ENCODE results near the gene MOV10.

MOV10 gene

GRCh38 chr1:112672009-112672408 is 2.5 kb upstream of the MOV10 start:
- DNase-seq = no peak
- in situ Hi-C loops (cut with HindIII; ENCODE audit: low pct_ligation_motif_present, low pct_unique_long_range_greater_than_20kb, low sequenced_read_pairs) = no loop called here

- no peak for DNase-seq
Observed at GRCh38 chr1:112672842-112673241, 1.6 kb upstream of the MOV10 start.

GRCh38 chr1:112673592-112674439 is 643 bp upstream of the MOV10 start:
- in situ Hi-C loops (cut with HindIII; ENCODE audit: low pct_ligation_motif_present, low pct_unique_long_range_greater_than_20kb, low sequenced_read_pairs) = no loop called here
- peak; percentile 58 for DNase-seq

More at GRCh38 chr1:112672842-112673241, 1.6 kb upstream of the MOV10 start:
- in situ Hi-C loops (cut with HindIII; ENCODE audit: low pct_ligation_motif_present, low pct_unique_long_range_greater_than_20kb, low sequenced_read_pairs) = no loop called here

GRCh38 chr1:112674986-112675727 is 698 bp downstream of the MOV10 start:
- in situ Hi-C loops (cut with HindIII; ENCODE audit: low pct_ligation_motif_present, low pct_unique_long_range_greater_than_20kb, low sequenced_read_pairs) = no loop called here
- DNase-seq = peak; percentile 28

GRCh38 chr1:112675728-112676381 is 1.4 kb downstream of the MOV10 start:
- in situ Hi-C loops (cut with HindIII; ENCODE audit: low pct_ligation_motif_present, low pct_unique_long_range_greater_than_20kb, low sequenced_read_pairs) = no loop called here

GRCh38 chr1:112676543-112676942 is 2.1 kb downstream of the MOV10 start:
- DNase-seq = no peak
- in situ Hi-C loops (cut with HindIII; ENCODE audit: low pct_ligation_motif_present, low pct_unique_long_range_greater_than_20kb, low sequenced_read_pairs) = no loop called here

More at GRCh38 chr1:112675728-112676381, 1.4 kb downstream of the MOV10 start:
- DNase-seq = no peak

- no peak for DNase-seq
- in situ Hi-C loops (cut with HindIII; ENCODE audit: low pct_ligation_motif_present, low pct_unique_long_range_greater_than_20kb, low sequenced_read_pairs) = no loop called here
Observed at GRCh38 chr1:112677501-112677900, 3.0 kb downstream of the MOV10 start.

- in situ Hi-C loops (cut with HindIII; ENCODE audit: low pct_ligation_motif_present, low pct_unique_long_range_greater_than_20kb, low sequenced_read_pairs) = no loop called here
- DNase-seq = no peak
Observed at GRCh38 chr1:112678605-112679004, 4.1 kb downstream of the MOV10 start.

- in situ Hi-C loops (cut with HindIII; ENCODE audit: low pct_ligation_motif_present, low pct_unique_long_range_greater_than_20kb, low sequenced_read_pairs) = no loop called here
- DNase-seq = no peak
Observed at GRCh38 chr1:112685913-112686312, 11.5 kb downstream of the MOV10 start.

- in situ Hi-C loops (cut with HindIII; ENCODE audit: low pct_ligation_motif_present, low pct_unique_long_range_greater_than_20kb, low sequenced_read_pairs) = no loop called here
- DNase-seq = no peak
Observed at GRCh38 chr1:112686417-112686816, 12.0 kb downstream of the MOV10 start.

- in situ Hi-C loops (cut with HindIII; ENCODE audit: low pct_ligation_motif_present, low pct_unique_long_range_greater_than_20kb, low sequenced_read_pairs) = no loop called here
- no peak for DNase-seq
Observed at GRCh38 chr1:112686835-112687234, 12.4 kb downstream of the MOV10 start.

- in situ Hi-C loops (cut with HindIII; ENCODE audit: low pct_ligation_motif_present, low pct_unique_long_range_greater_than_20kb, low sequenced_read_pairs) = no loop called here
- no peak for DNase-seq
Observed at GRCh38 chr1:112687361-112687760, 12.9 kb downstream of the MOV10 start.

GRCh38 chr1:112687785-112688496 is 13.5 kb downstream of the MOV10 start:
- no peak for DNase-seq
- in situ Hi-C loops (cut with HindIII; ENCODE audit: low pct_ligation_motif_present, low pct_unique_long_range_greater_than_20kb, low sequenced_read_pairs) = no loop called here

GRCh38 chr1:112688781-112689193 is 14.3 kb downstream of the MOV10 start:
- in situ Hi-C loops (cut with HindIII; ENCODE audit: low pct_ligation_motif_present, low pct_unique_long_range_greater_than_20kb, low sequenced_read_pairs) = no loop called here
- DNase-seq = no peak

GRCh38 chr1:112689196-112689841 is 14.9 kb downstream of the MOV10 start:
- no peak for DNase-seq
- in situ Hi-C loops (cut with HindIII; ENCODE audit: low pct_ligation_motif_present, low pct_unique_long_range_greater_than_20kb, low sequenced_read_pairs) = no loop called here

GRCh38 chr1:112689842-112690237 is 15.4 kb downstream of the MOV10 start:
- DNase-seq = no peak
- in situ Hi-C loops (cut with HindIII; ENCODE audit: low pct_ligation_motif_present, low pct_unique_long_range_greater_than_20kb, low sequenced_read_pairs) = no loop called here

GRCh38 chr1:112692681-112693080 is 18.2 kb downstream of the MOV10 start:
- DNase-seq = no peak

GRCh38 chr1:112693821-112694220 is 19.4 kb downstream of the MOV10 start:
- DNase-seq = no peak
- in situ Hi-C loops (cut with HindIII; ENCODE audit: low pct_ligation_motif_present, low pct_unique_long_range_greater_than_20kb, low sequenced_read_pairs) = no loop called here

More at GRCh38 chr1:112692681-112693080, 18.2 kb downstream of the MOV10 start:
- in situ Hi-C loops (cut with HindIII; ENCODE audit: low pct_ligation_motif_present, low pct_unique_long_range_greater_than_20kb, low sequenced_read_pairs) = no loop called here
